Measurements from ENCODE around the gene MYH9.

- TF ChIP-seq CTCF (IDR thresholded peaks at IDR 0.05; ENCODE audit: low read length) (no peak), EZH2 (optimal IDR thresholded peaks at IDR 0.05; ENCODE audit: low read depth, low read length) (no peak)
These were observed 36.8 kb downstream of the MYH9 start for GRCh38 chr22:36350751-36351594.
